Inferior parietal cortex (tissue), 1 donor: ENCODE results near the gene GNA15.
A peak's percentile ranks its signal among the peaks of the same experiment; 100 is the strongest.

Source experiments
- DNase-seq: peaks from one replicate; pipeline ENCODE4 v3.0.0-alpha.2; 2016; ENCODE audit errors: extremely low spot score

Gene GNA15

GRCh38 chr19:3175781-3176714, 40.2 kb downstream of the GNA15 start:
- no peak for DNase-seq

GRCh38 chr19:3176715-3177501, 41.1 kb downstream of the GNA15 start:
- DNase-seq = no peak

- DNase-seq = no peak
Observed at GRCh38 chr19:3178377-3178972, 42.6 kb downstream of the GNA15 start, which contains the start of gene S1PR4. Gene S1PR4, plus strand, starts transcription at chr19:3178769. Its CDS starts 24 bp downstream, at chr19:3178793.

DNA sequence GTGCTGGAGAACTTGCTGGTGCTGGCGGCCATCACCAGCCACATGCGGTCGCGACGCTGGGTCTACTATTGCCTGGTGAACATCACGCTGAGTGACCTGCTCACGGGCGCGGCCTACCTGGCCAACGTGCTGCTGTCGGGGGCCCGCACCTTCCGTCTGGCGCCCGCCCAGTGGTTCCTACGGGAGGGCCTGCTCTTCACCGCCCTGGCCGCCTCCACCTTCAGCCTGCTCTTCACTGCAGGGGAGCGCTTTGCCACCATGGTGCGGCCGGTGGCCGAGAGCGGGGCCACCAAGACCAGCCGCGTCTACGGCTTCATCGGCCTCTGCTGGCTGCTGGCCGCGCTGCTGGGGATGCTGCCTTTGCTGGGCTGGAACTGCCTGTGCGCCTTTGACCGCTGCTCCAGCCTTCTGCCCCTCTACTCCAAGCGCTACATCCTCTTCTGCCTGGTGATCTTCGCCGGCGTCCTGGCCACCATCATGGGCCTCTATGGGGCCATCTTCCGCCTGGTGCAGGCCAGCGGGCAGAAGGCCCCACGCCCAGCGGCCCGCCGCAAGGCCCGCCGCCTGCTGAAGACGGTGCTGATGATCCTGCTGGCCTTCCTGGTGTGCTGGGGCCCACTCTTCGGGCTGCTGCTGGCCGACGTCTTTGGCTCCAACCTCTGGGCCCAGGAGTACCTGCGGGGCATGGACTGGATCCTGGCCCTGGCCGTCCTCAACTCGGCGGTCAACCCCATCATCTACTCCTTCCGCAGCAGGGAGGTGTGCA, 43.3 kb downstream of the GNA15 start:
- no peak for DNase-seq

- DNase-seq = no peak
Observed at GRCh38 chr19:3179739-3180293, 44.0 kb downstream of the GNA15 start.

DNA sequence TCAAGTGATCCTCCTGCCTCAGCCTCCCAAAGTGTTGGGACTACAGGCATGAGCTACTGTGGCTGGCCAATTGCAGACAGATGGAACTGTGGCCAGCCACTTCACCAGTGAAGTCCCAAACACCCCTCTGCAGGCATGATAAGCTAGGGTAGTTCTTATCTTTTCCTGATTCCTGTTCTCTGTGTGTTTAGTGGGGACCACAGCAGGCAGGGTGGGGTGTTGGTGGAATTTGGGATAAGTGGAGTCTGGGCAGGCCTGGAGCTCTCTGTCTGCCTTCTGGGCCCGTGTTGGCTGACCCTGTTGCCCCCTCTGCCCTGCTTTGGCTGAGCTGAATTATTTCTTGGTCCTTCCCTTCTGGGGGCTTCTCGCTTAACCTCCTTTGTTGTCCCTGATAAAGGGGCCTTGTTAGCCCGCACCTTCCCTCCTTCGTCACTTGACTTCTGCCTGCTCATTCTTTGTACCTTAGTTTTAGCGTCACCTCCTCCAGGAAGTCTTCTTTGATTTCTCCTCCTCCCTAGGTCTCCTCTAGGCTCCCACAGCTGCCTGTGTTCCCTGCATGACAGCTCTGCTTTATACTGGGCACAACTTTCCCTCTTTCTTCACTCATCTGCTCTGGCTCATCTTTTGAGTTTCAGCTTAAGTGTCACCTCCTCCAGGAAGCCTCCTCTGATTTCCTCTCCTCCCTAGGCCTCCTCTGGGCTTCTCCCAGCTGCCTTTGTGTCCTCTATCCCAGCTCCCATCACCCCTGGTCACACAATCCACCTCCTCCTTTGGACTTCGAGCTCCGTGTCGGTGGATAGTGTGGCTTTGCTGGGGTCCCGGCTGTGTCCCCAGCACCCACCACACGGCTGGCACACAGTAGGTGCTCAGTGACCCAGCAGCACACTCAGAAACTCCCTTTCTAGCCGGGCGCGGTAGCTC, 48.1 kb downstream of the GNA15 start:
- DNase-seq = no peak

GRCh38 chr19:3184847-3185460, 49.1 kb downstream of the GNA15 start:
- DNase-seq = no peak

DNA sequence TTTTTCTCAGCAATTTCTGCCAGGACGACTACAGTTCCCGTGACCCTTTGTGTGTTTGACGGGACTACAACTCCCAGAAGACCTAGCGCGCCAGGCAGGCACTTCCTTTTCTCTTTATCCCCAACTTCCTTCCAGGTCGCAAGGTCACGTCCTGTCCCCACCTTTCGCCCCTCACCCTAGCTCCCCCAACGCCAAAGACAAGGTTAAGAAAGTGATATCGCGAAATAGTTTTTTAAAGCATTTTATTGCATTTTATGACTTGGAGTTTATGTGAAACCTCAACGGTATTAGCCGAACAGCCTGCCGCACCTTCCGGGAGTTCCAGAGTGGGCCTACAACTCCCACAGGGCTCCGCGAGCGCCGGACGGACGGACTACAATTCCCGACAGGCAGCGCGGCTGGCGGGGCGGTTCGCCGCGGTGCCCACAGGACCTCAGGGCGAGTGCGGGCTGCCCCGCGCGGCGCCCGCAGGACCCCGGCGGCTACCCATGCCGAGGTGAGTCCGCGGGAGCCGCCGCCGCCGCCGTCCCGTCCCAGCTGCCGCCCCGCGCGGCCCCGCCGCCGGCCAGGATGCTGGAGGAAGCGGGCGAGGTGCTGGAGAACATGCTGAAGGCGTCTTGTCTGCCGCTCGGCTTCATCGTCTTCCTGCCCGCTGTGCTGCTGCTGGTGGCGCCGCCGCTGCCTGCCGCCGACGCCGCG, 49.8 kb downstream of the GNA15 start, which contains the start of gene NCLN:
TSS of gene NCLN (plus strand) at position 470 of the 699 bp plus-strand sequence. CDS start at position 571, 101 bp downstream.
- peak; percentile 97 for DNase-seq

DNA sequence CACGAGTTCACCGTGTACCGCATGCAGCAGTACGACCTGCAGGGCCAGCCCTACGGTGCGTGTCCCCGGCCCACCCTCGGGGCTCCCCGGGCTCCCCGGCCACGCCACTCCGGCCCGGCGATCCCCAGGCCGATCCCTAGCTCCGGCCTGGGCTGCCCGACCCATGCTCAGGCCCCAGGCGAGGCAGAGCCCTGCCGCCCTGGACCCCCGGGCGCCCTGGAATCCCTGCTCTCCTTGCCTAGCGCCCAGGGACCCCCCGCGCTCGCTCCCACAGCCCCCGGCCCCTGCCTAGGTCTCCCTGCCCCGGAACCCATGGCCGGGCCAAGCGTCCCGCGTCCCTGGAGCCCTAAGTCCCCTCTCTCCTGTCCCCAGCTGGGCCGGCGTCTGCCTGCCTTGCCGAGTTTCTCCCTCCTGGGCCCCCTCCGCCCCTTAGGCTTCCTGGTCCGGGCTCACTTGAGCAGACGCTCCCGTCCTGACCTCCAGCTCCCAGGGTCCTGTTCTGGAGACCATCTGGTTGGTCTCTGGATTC, 50.4 kb downstream of the GNA15 start:
- no peak for DNase-seq

DNA sequence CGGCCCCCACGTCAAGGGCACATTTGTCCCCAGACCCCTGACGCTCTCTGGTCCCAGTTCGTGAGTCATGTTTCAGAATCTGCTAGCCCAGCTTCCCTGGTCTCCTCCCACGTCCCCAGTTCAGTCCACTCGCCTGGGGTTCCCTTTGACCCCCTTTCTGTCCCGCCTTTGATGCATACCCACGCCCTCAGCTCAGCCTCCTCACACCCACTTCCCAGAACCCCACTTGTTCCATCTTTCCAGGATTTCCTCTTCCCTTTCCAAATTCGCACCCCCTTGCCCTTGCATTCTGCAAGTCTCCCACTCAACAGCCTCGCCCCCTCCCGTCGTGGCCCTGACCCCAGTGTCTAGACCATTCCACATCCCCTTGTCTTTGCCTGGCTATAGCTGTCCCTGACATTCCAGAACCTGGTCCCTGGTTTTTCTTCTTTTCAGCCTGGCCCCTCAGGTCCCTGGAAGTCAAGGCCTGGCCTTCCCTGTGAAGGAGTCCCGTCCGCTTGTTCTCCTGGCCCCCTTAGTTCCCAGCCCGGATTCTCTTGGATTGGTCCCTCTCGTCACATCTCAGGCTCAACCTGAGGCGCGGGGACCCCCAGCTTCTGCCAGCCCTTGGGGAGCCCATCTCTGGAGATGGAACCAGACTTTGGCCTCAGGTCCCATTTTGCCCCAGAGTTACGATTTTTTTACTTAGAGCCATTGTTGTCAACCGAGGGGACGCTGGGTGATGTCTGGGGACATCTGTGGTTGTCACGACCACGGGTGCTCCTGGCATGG, 51.2 kb downstream of the GNA15 start:
- DNase-seq = no peak

GRCh38 chr19:3187662-3188511, 52.1 kb downstream of the GNA15 start:
- DNase-seq = no peak

DNA sequence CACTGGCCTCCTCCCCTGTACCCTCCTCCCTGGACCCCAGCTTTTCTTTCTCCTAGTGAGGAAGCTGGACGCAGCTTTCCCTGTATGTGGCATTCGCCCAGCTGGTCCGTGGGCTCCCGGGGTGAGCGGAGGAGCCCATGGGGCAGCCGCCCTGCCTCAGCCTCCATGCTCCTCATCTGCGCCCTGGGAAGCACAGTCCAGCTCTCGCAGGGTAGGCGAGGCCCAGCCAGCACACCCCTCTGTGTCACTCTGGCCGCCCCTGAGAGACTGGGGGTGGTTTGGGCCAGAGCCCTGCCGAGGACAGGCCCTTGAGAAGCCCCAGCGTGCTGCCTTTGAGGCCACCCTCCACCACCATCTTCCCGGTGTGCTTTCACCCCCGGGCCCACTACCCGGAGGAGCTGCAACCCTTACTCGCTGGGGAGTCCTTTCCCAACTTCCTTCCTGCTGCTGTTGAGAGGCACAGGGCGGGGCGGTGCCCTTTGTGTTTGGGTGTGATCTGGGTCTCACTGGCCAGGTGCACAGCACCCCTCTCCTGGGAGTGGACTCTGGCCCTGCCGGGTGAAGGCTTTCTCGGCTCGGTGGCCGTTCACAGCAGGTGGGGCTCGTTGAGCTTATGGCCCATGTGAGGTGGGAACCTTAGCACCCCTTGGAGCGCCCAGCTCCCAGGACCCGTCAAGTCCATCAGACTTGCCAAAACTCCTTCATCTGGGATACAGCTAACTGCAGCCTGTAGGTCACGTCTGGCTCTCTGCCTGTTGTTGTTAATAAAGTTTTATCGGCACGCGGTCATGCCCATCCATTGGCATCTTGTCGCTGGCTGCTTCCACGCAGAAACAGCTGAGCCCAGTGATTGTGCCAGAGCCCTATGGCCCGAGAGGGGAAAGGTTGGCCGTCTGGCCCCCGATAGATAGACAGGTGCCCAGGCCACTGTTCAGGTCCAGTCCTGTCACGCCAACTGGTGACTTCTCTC, 53.1 kb downstream of the GNA15 start:
- DNase-seq = no peak

DNA sequence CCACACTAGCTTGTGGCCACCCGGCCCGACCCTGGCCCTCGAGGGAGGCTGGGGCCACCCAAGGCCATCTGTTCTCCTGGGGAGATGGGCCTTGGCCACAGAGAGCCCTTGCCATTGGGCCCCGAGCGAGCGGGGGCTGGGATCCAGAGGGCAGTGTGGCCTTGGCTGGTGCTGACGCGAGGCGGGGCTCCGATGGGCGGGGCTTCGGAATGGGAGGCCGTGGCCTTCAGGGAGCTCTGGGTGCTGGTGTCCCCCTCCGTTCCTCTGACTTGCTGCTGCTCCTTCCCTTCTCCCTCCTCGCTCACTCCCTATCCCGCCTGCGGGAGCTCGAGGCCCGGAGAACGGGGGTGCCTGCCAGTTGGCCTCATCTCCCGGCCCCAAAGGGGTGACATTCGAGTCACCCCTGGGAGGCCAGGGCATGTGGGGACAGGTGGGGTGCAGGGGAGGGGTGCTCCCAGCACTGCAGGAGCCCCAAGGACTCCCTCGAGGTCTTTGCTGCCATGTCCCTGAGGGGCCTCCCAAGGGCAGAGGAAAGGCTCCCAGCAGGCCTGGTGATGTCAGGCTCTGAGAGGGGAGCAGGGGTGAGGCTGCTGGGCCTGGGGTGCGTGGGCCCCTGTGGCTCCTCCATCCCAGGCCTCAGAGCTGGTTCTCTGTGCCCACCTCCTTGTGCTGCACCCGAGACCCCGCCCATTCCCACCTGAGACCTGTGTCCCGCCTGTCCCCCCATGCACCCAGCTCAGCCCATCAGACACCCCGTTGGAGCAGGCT, 54.1 kb downstream of the GNA15 start:
- DNase-seq = no peak

DNA sequence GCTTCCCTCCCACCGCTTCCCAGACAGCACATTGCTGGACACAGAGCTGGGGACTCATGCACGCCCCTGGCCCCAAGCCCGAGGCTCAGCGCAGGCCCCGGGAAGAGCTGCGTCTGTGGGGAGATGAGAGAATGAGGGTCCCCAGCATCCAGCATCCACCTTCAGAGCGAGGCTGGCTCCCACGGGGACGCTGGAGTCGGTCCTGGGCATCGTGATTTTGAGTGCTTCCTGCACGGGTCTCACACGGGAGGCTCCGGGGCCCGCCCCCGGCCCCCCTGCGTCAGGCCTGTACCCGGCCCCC, 54.6 kb downstream of the GNA15 start:
- DNase-seq = no peak
